IPS-15b (cell line): Measurements from ENCODE around the gene PDCD2L.
"Not testable (repeated sequence)": the region's sequence is repeated elsewhere in the genome, so short reads cannot be mapped to it uniquely, and the experiment has no call there.

Source experiments
- H3K27me3 ChIP-seq: one replicate; pipeline ENCODE4 v1.6.1; 2013; ENCODE audit warnings: low read length; ENCODE audit not compliant: control insufficient read depth, insufficient read depth
- H3K36me3 ChIP-seq: one replicate; pipeline ENCODE4 v1.6.1; 2013; ENCODE audit warnings: low read length; ENCODE audit not compliant: control insufficient read depth, insufficient read depth
- H3K4me1 ChIP-seq: one replicate; pipeline ENCODE4 v1.6.1; 2013; ENCODE audit warnings: mild to moderate bottlenecking, low read length; ENCODE audit not compliant: control insufficient read depth, insufficient read depth
- H3K4me3 ChIP-seq: one replicate; pipeline ENCODE4 v1.5.1; 2013; ENCODE audit warnings: low read depth, low read length
- H3K9ac ChIP-seq: one replicate; pipeline ENCODE4 v1.6.1; 2013; ENCODE audit warnings: low read depth, mild to moderate bottlenecking, low read length
- H3K9me3 ChIP-seq: one replicate; pipeline ENCODE4 v1.6.1; 2013; ENCODE audit warnings: mild to moderate bottlenecking, low read length; ENCODE audit not compliant: control insufficient read depth, insufficient read depth

Gene PDCD2L

DNA sequence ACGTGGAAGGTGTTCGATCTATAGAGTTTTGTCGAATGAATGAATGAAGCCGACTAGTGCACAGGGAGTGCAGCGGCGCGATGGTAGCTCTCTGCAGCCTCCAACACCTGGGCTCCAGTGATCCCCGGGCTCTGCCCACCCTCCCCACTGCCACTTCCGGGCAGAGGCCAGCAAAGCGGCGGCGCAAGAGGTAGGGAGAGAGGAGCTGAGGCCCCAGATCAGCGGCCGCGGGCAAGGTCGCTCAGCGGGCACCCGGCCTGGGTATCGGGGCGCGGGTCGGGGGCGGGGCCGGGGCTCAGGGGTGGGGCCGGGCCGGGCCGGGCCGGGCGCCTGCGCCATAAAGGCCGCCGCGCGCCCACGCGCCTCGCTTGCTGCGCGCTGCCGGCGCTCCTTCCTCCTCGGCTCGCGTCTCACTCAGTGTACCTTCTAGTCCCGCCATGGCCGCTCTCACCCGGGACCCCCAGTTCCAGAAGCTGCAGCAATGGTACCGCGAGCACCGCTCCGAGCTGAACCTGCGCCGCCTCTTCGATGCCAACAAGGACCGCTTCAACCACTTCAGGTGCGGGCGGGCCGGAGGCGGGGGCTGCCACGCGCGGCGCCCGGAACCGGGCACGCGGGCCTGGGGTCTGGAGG is 39.3 kb upstream of the PDCD2L start, which contains the start of gene GPI:
TSS of gene GPI (plus strand) at position 367 of the 633 bp plus-strand sequence. CDS start at position 438, 71 bp downstream.
- H3K4me1 ChIP-seq: peaks cover 5% of the 10 kb centered on the region
- no peaks in the 10 kb centered on the region for H3K9me3 ChIP-seq
- no peaks in the 10 kb centered on the region for H3K27me3 ChIP-seq
- H3K9ac ChIP-seq: peak within 1 kb of the TSS; percentile 92
- H3K4me3 ChIP-seq: peak within 1 kb of the TSS; percentile 83
- H3K36me3 ChIP-seq: peaks cover 13% of the 10 kb centered on the region

DNA sequence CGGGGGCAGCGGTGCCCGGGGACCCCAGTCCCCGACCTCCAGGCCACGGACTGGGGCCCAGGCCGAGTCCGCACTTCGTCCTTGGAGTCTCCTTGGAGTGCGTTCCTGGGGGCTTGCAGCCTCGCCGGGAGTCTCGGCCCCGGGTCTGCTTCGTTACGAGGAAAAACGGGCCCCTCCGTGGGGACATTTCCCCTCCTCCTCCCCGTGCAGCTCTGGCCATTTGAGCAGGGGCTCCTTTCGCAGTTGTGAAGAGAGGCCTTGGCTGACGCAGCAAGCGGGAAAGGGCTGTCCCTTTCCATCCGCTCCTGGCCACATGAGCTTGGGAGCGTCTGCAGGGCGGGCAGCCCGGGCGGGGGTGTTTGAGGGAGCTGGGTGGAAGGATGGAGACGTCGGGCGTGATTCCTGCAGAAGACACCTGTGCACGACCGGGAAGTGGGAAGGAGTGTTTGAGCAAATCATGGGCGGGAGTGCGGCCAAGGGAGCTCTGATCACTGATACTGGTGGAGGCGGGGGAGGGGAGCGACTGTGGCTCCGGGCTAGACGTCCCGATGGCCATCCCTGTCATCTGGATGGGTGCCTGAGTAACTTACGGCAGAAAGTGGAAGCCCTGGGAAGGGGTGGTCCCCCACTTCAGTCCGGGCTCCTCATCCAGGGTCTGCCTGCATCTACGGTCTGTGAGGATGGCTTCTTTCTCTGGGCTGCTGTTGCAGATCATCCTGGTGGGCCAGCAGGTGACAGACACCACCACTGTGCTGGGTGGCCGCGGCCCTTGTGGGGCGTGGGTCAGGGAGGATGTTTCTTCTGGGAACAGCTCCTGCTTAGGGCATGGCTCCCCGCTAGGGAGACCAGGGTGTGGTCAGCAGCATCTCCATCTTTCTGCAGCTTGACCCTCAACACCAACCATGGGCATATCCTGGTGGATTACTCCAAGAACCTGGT is 38.5 kb upstream of the PDCD2L start:
- Histone ChIP-seq H3K4me1 (peaks cover 5% of the 10 kb centered on the region), H3K9ac (peak overlapping the region; percentile 92), H3K9me3 (no peaks in the 10 kb centered on the region), H3K36me3 (peaks cover 19% of the 10 kb centered on the region), H3K4me3 (peak overlapping the region; percentile 83), H3K27me3 (no peaks in the 10 kb centered on the region)

DNA sequence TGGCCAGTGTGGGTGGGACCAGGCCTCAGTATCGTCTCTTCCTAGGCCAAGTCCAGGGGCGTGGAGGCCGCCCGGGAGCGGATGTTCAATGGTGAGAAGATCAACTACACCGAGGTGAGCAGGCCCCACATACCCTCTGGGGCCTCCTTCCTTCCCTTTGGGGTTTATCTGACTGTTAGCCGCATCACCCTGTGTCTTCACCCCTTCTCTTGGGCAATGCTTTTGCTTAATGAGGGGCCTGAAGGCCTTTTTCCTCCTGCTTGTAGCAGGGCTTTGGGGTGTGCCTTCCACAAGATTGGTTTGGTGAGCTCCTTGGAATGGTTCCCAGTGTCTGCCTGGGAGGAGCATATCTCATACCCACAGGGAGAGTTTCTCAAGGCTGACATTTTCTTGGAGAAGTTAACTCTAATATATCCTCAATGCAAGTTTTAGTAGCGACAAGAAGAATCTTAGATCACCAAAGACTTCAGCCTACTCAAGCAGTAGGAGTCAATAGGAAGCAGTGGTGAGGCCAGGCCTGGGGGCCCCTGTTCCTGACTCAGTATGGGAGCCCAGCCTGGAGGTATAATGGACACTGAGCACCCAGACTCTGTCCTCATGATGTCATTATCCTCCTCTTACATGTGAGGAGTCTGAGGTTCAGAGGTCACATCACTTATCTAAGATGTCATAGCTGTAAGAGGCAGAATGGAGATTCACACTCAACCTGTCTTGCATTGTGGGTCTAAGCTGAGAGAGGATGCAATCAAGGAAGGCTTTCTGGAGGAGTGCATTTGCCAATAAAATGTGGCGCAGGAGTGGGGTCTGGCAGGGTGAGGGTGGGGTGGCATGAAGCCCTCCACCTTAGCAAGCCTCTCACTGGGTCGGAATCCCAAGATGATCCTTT is 37.2 kb upstream of the PDCD2L start:
- no peaks in the 10 kb centered on the region for H3K9me3 ChIP-seq
- H3K27me3 ChIP-seq: no peaks in the 10 kb centered on the region
- H3K36me3 ChIP-seq: peaks cover 24% of the 10 kb centered on the region
- H3K9ac ChIP-seq: no peak overlapping the region
- H3K4me1 ChIP-seq: peaks cover 5% of the 10 kb centered on the region
- peak overlapping the region; percentile 83 for H3K4me3 ChIP-seq

DNA sequence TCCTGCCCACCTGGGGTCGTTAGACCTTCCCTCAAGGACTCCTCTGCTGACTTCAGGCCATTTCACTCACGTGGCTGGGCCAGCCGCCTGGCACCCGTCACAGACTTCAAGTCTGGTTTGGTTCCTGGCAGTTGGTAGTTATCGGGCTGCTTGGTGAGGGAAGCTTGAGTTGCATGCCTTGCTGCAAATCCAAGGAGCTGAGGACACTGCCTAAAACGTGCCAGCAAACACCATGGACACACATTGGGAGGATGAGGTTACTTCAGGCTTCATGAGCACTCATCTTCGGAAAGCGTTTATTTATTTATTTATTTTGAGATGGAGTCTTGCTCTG is 36.6 kb upstream of the PDCD2L start:
- H3K9me3 ChIP-seq: no peaks in the 10 kb centered on the region
- peaks cover 24% of the 10 kb centered on the region for H3K36me3 ChIP-seq
- H3K4me3 ChIP-seq: no peak overlapping the region
- no peak overlapping the region for H3K9ac ChIP-seq
- H3K4me1 ChIP-seq: peaks cover 5% of the 10 kb centered on the region
- H3K27me3 ChIP-seq: no peaks in the 10 kb centered on the region

DNA sequence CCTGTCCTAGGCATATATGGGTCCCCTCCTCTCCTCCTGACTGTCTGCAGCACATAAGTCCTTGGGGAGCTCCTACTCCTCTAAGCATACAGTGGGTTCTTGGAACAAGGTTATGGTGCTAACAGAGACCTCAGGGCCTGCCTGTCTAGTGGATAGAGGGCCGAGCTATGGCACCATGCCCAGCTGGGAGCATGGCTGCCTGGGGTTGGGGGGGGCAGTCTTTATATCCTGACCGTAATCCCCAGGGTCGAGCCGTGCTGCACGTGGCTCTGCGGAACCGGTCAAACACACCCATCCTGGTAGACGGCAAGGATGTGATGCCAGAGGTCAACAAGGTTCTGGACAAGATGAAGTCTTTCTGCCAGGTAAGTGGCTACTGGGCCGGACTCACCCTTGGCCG is 35.9 kb upstream of the PDCD2L start:
- no peak overlapping the region for H3K4me3 ChIP-seq
- no peak overlapping the region for H3K9ac ChIP-seq
- peaks cover 5% of the 10 kb centered on the region for H3K4me1 ChIP-seq
- H3K36me3 ChIP-seq: peaks cover 24% of the 10 kb centered on the region
- H3K27me3 ChIP-seq: no peaks in the 10 kb centered on the region
- H3K9me3 ChIP-seq: no peaks in the 10 kb centered on the region

DNA sequence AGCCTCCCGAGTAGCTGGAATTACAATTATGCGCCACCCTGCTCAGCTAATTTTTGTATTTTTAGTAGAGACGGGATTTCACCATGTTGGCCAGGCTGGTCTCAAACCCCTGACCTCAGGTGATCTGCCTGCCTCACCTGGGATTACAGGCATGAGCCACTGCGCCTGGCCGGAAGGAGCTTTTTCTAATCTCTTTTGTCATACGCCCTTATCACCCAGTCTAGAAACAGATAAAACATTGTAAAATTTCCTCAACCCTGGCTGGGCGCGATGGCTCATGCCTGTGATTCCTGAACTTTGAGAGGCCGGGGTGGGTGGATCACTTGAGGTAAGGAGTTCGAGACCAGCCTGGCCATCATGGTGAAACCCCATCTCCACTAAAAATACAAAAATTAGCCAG is 35.0 kb upstream of the PDCD2L start:
- not testable (repeated sequence) for H3K4me3 ChIP-seq, H3K9me3 ChIP-seq, H3K4me1 ChIP-seq, H3K27me3 ChIP-seq, H3K9ac ChIP-seq
- peaks cover 25% of the 10 kb centered on the region for H3K36me3 ChIP-seq

- H3K4me3 ChIP-seq: no peak overlapping the region
- no peaks in the 10 kb centered on the region for H3K27me3 ChIP-seq
- H3K4me1 ChIP-seq: peaks cover 5% of the 10 kb centered on the region
- H3K9ac ChIP-seq: no peak overlapping the region
- H3K36me3 ChIP-seq: peaks cover 29% of the 10 kb centered on the region
- no peaks in the 10 kb centered on the region for H3K9me3 ChIP-seq
Measured at GRCh38 chr19:34370117-34370516, 34.1 kb upstream of the PDCD2L start.

GRCh38 chr19:34370983-34371382 is 33.2 kb upstream of the PDCD2L start:
- Histone ChIP-seq H3K9me3 (no peaks in the 10 kb centered on the region), H3K4me1 (peaks cover 4% of the 10 kb centered on the region), H3K4me3 (no peak overlapping the region), H3K36me3 (peaks cover 33% of the 10 kb centered on the region), H3K27me3 (no peaks in the 10 kb centered on the region), H3K9ac (no peak overlapping the region)

DNA sequence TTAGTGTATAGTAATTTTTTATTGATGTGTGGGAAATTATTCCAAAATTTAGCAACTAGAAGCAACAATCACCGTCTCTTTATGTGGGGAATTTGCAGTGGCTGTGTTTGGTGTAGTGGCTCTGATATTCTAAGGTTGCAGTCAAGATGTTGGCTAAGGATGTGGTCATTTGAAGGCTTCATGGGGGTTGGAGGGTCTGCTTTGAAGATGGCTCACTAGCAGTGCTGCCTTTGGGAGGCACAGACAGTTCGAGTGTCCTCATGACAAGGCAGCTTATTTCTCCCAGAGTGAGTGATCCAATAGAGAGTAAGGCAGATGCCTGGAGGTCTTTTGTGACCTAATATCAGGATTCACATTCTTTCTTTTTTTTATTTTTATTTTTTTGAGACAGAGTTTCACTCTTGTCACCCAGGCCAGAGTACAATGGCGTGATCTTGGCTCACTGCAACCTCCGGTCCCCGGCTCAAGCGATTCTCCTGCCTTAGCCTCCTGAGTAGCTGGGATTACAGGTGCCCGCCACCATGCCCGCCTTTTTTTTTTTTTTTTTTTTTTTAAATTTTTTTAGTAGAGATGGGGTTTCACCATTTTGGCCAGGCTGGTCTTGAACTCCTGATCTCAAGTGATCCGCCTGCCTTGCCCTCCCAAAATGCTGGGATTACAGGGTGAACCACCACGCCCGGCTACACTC is 30.5 kb upstream of the PDCD2L start:
- H3K36me3 ChIP-seq: peaks cover 41% of the 10 kb centered on the region
- no peak overlapping the region for H3K9ac ChIP-seq
- H3K9me3 ChIP-seq: no peaks in the 10 kb centered on the region
- no peaks in the 10 kb centered on the region for H3K4me1 ChIP-seq
- H3K27me3 ChIP-seq: no peaks in the 10 kb centered on the region
- no peak overlapping the region for H3K4me3 ChIP-seq

- Histone ChIP-seq H3K4me1 (no peaks in the 10 kb centered on the region), H3K4me3 (no peak overlapping the region), H3K9me3 (no peaks in the 10 kb centered on the region), H3K9ac (no peak overlapping the region), H3K27me3 (no peaks in the 10 kb centered on the region), H3K36me3 (peaks cover 50% of the 10 kb centered on the region)
Measured at GRCh38 chr19:34375598-34375997, 28.6 kb upstream of the PDCD2L start.

DNA sequence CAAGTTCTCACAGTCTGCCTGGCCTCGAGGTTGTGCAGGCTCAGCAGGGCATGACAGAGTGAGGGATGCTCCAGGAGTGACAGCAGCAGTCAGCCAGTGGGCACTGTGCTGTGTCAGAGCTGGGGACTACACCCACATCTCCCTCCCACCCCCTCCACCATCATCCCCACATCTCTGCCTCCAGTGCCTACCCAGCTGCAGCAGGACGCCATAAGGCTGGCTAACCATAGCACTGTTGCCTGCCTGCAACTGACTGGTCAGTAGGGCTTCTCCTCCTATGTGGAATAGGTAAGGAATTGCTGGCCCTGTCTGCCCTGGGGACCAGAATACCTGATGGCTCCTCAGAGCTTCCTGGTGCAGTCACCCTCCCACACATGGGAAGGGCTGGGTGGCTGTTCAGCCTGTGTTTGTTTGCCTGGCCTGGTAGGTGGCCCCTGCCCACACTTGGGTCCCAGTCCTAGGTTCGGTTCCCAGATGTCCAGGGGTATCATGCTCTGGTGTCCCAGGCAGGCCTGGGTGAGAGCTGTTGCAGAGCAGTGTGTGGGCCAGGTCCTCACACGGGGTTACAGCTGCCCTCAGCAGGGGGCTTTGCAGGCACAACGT is 23.5 kb upstream of the PDCD2L start:
- Histone ChIP-seq H3K9ac (no peak overlapping the region), H3K36me3 (peaks cover 75% of the 10 kb centered on the region), H3K9me3 (no peaks in the 10 kb centered on the region), H3K4me3 (no peak overlapping the region), H3K4me1 (no peaks in the 10 kb centered on the region), H3K27me3 (no peaks in the 10 kb centered on the region)
